ENCODE results near the gene NLRC3. TPM values are rescaled to one million over a fixed set of nuclear protein-coding genes. Genes with fewer than 3 reads are reported as not detected.
A peak's percentile ranks its signal among the peaks of the same experiment; 100 is the strongest.
"Not testable (repeated sequence)": the region's sequence is repeated elsewhere in the genome, so short reads cannot be mapped to it uniquely, and the experiment has no call there.

Gene NLRC3
- total RNA-seq, 1 experiment from 2014 or later: not detected

DNA sequence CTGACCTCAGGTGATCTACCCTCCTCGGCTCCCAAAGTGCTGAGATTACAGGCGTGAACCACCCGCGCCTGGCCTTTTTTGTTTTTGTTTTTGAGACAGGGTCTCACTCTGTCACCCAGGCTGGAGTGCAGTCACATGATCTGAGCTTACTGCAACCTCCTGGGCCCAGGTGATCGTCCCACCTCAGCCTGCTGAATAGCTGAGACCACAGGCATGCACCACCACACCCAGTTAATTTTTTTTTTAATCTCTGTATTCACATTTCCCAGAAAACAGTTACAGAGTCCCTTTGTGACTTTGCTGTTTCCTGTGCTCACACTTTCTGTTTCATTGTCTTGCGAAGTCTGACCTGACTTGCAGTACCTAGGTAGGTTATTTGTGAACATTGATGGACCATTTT lies 73.7 kb downstream of the NLRC3 start:
- Histone ChIP-seq H3K9me3 (ENCODE audit: low read length) (no peaks in the 10 kb centered on the region), H3K4me1 (ENCODE audit: insufficient read depth, low read length) (peaks cover 4% of the 10 kb centered on the region; the same call in 1 of the 2 replicates), H3K4me2 (ENCODE audit: low read length) (no peak overlapping the region), H3K79me2 (ENCODE audit: low read length) (peaks cover 6% of the 10 kb centered on the region), H2AFZ (ENCODE audit: low read length) (no peak overlapping the region), H3K9ac (ENCODE audit: low read length) (no peak overlapping the region), H3K27ac (ENCODE audit: low read length) (no peak overlapping the region), H3K27me3 (ENCODE audit: low read length) (no peaks in the 10 kb centered on the region), H3F3A (ENCODE audit: low read length, unreplicated experiment) (no peaks in the 10 kb centered on the region), H4K20me1 (ENCODE audit: low read length) (no peaks in the 10 kb centered on the region), H3K9me2 (replicated peaks; ENCODE audit: low read length) (no peaks in the 10 kb centered on the region), H3K4me3 (ENCODE audit: low read length) (no peak overlapping the region), H3K36me3 (ENCODE audit: low read depth, low read length) (peaks cover 3% of the 10 kb centered on the region; the same call in 1 of the 2 replicates)
- TF ChIP-seq EZH2phosphoT487 (IDR thresholded peaks at IDR 0.05; ENCODE audit: borderline replicate concordance, low read length): no peak
- no peak for TF ChIP-seq EZH2 (IDR thresholded peaks at IDR 0.05; ENCODE audit: low read length, unreplicated experiment)
- TF ChIP-seq, protein P1, sequence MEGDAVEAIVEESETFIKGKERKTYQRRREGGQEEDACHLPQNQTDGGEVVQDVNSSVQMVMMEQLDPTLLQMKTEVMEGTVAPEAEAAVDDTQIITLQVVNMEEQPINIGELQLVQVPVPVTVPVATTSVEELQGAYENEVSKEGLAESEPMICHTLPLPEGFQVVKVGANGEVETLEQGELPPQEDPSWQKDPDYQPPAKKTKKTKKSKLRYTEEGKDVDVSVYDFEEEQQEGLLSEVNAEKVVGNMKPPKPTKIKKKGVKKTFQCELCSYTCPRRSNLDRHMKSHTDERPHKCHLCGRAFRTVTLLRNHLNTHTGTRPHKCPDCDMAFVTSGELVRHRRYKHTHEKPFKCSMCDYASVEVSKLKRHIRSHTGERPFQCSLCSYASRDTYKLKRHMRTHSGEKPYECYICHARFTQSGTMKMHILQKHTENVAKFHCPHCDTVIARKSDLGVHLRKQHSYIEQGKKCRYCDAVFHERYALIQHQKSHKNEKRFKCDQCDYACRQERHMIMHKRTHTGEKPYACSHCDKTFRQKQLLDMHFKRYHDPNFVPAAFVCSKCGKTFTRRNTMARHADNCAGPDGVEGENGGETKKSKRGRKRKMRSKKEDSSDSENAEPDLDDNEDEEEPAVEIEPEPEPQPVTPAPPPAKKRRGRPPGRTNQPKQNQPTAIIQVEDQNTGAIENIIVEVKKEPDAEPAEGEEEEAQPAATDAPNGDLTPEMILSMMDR (conservative IDR thresholded peaks at IDR 0.05; ENCODE audit: low read depth, low read length): no peak
- intact Hi-C loops (cut with micrococcal nuclease): loop anchor here (5.0 kb wide), 1 partner anchor 241 kb away; no protein-coding TSS in a partner anchor
- DNase-seq: no peak
- BruUV-seq (replicated peaks): no TSS peak
- ChIA-PET CTCF (no interaction called here), POLR2A (ENCODE audit: unreplicated experiment) (interaction anchor here (0.6 kb wide), 1 partner anchor 444 kb away, joined by 4 read pairs; no protein-coding TSS in a partner anchor)
- no peak for ATAC-seq

DNA sequence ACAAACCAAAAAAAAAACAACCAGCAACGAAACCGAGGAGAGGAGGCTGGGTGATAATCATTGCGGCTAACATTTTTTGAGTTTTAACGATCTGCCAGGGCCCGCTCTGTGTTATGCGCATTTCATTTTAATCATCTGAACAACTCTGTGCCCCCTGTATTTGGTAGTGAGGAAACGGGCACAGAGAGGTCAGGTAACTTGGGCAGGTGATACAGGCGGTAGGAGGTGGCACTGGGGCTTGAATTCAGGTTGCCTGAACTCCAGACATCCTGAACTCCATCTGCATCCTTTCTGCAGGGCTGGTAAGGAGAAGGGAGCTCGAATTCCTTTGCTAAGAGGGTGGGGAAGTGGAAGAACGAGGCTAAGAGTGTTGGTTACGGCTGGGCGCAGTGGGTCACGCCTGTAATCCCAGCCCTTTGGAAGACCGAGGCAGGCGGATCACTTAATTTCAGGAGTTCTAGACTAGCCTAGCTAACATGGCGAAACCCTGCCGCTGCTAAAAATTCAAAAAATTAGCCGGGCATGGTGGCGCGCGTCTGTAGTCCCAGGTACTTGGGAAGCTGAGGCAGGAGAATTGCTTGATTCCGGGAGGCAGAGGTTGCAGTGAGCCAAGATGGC lies 75.3 kb downstream of the NLRC3 start:
- POLR2A ChIA-PET (ENCODE audit: unreplicated experiment): no interaction called here
- peak overlapping the region; percentile 86 for H3K4me3 ChIP-seq (ENCODE audit: low read length)
- no peaks in the 10 kb centered on the region for H3F3A ChIP-seq (ENCODE audit: low read length, unreplicated experiment)
- H3K4me2 ChIP-seq (ENCODE audit: low read length): peak overlapping the region; percentile 82
- no peak for ATAC-seq
- DNase-seq: no peak
- no peaks in the 10 kb centered on the region for H3K27me3 ChIP-seq (ENCODE audit: low read length)
- no peaks in the 10 kb centered on the region for H3K36me3 ChIP-seq (ENCODE audit: low read depth, low read length)
- intact Hi-C loops (cut with micrococcal nuclease): loop anchor here (2.0 to 5.0 kb wide), 2 partner anchors 240 to 345 kb away; no protein-coding TSS in a partner anchor
- H3K27ac ChIP-seq (ENCODE audit: low read length): no peak overlapping the region
- peak overlapping the region; percentile 75 for H3K9ac ChIP-seq (ENCODE audit: low read length)
- H3K79me2 ChIP-seq (ENCODE audit: low read length): peaks cover 6% of the 10 kb centered on the region
- H3K4me1 ChIP-seq (ENCODE audit: insufficient read depth, low read length): peaks cover 4% of the 10 kb centered on the region; the same call in 1 of the 2 replicates
- H3K9me2 ChIP-seq (replicated peaks; ENCODE audit: low read length): no peaks in the 10 kb centered on the region
- BruUV-seq (replicated peaks): no TSS peak
- H2AFZ ChIP-seq (ENCODE audit: low read length): peak overlapping the region; percentile 81
- CTCF ChIA-PET: no interaction called here
- H4K20me1 ChIP-seq (ENCODE audit: low read length): no peaks in the 10 kb centered on the region
- TF ChIP-seq, protein P1 (conservative IDR thresholded peaks at IDR 0.05; ENCODE audit: low read depth, low read length): no peak
- TF ChIP-seq EZH2phosphoT487 (IDR thresholded peaks at IDR 0.05; ENCODE audit: borderline replicate concordance, low read length) (no peak), EZH2 (IDR thresholded peaks at IDR 0.05; ENCODE audit: low read length, unreplicated experiment) (no peak)
- no peaks in the 10 kb centered on the region for H3K9me3 ChIP-seq (ENCODE audit: low read length)

DNA sequence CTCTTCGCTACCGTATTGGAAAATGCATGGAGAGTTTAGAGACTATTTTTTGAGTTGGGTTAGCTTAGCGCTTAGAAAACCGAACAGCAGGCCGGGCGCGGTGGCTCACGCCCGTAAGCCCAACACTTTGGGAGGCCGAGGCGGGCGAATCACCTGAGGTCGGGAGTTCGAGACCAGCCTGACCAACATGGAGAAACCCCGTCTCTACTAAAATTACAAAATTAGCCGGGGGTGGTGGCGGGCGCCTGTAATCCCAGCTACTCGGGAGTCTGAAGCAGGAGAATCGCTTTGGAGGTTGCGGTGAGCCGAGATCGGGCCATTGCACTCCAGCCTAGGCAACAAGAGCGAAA lies 75.8 kb downstream of the NLRC3 start:
- Histone ChIP-seq H3K9ac (ENCODE audit: low read length) (peak overlapping the region; percentile 75), H3K4me2 (ENCODE audit: low read length) (peak overlapping the region; percentile 82), H3K4me3 (ENCODE audit: low read length) (peak overlapping the region; percentile 86), H2AFZ (ENCODE audit: low read length) (peak overlapping the region; percentile 81)
- H4K20me1 ChIP-seq (ENCODE audit: low read length); CTCF ChIA-PET; H3K27me3 ChIP-seq (ENCODE audit: low read length); H3K79me2 ChIP-seq (ENCODE audit: low read length); H3K27ac ChIP-seq (ENCODE audit: low read length); BruUV-seq (replicated peaks); H3K4me1 ChIP-seq (ENCODE audit: insufficient read depth, low read length); H3K9me3 ChIP-seq (ENCODE audit: low read length); POLR2A ChIA-PET (ENCODE audit: unreplicated experiment); DNase-seq; H3F3A ChIP-seq (ENCODE audit: low read length, unreplicated experiment); H3K36me3 ChIP-seq (ENCODE audit: low read depth, low read length); H3K9me2 ChIP-seq (replicated peaks; ENCODE audit: low read length): not testable (repeated sequence)
- intact Hi-C loops (cut with micrococcal nuclease): loop anchor here (2.0 to 5.0 kb wide), 2 partner anchors 239 to 345 kb away; no protein-coding TSS in a partner anchor
- peak; percentile 8; the same call in 1 of the 2 replicates for ATAC-seq

All from PC-3 (cell line).